ENCODE measurements around the gene IQGAP3.
"Not testable (repeated sequence)": the region's sequence is repeated elsewhere in the genome, so short reads cannot be mapped to it uniquely, and the experiment has no call there.

The IQGAP3 gene

GRCh38 chr1:156594190-156594589 is 21.8 kb upstream of the IQGAP3 start:
- no peak for DNase-seq

GRCh38 chr1:156593661-156593989 is 21.3 kb upstream of the IQGAP3 start:
- no peak for DNase-seq

GRCh38 chr1:156592910-156593660 is 20.7 kb upstream of the IQGAP3 start:
- DNase-seq: peak; percentile 98

GRCh38 chr1:156592158-156592909 is 20.0 kb upstream of the IQGAP3 start:
- DNase-seq: no peak

- peak; percentile 81 for DNase-seq
Measured at GRCh38 chr1:156591432-156592157, 19.2 kb upstream of the IQGAP3 start, which contains the start of gene NAXE. TSS of gene NAXE (plus strand) at chr1:156591776. CDS start at chr1:156591805, 29 bp downstream.

GRCh38 chr1:156591181-156591431 is 18.7 kb upstream of the IQGAP3 start:
- peak; percentile 81 for DNase-seq

- no peak for DNase-seq
Measured at GRCh38 chr1:156590326-156591180, 18.2 kb upstream of the IQGAP3 start.

- no peak for DNase-seq
Measured at GRCh38 chr1:156589546-156589945, 17.2 kb upstream of the IQGAP3 start.

GRCh38 chr1:156587927-156588326 is 15.6 kb upstream of the IQGAP3 start:
- DNase-seq: not testable (repeated sequence)

- no peak for DNase-seq
Measured at GRCh38 chr1:156586892-156587477, 14.6 kb upstream of the IQGAP3 start.

- no peak for DNase-seq
Measured at GRCh38 chr1:156586323-156586722, 14.0 kb upstream of the IQGAP3 start.

- DNase-seq: no peak
Measured at GRCh38 chr1:156584813-156585212, 12.4 kb upstream of the IQGAP3 start.

- peak; percentile 68 for DNase-seq
Measured at GRCh38 chr1:156583821-156584622, 11.7 kb upstream of the IQGAP3 start.

- peak; percentile 63 for DNase-seq
Measured at GRCh38 chr1:156582388-156583017, 10.1 kb upstream of the IQGAP3 start.

- DNase-seq: peak; percentile 84
Measured at GRCh38 chr1:156581661-156582387, 9.5 kb upstream of the IQGAP3 start.

GRCh38 chr1:156579472-156579871 is 7.1 kb upstream of the IQGAP3 start, which contains the start of gene TTC24:
TSS of gene TTC24 (plus strand) at chr1:156579723. CDS start at chr1:156581365, 1,642 bp downstream.
- DNase-seq: no peak

- DNase-seq: no peak
Measured at GRCh38 chr1:156578055-156578454, 5.7 kb upstream of the IQGAP3 start.

GRCh38 chr1:156577550-156577949 is 5.2 kb upstream of the IQGAP3 start:
- no peak for DNase-seq

GRCh38 chr1:156574039-156574633 is 1.8 kb upstream of the IQGAP3 start:
- DNase-seq: no peak

GRCh38 chr1:156572663-156573018 is 276 bp upstream of the IQGAP3 start:
- DNase-seq: no peak
